Measurements from ENCODE around the gene TMED1. TPM values are rescaled to one million over a fixed set of nuclear protein-coding genes. Genes with fewer than 3 reads are reported as not detected.
A peak's percentile ranks its signal among the peaks of the same experiment; 100 is the strongest.

The TMED1 gene
- total RNA-seq, 6 donors from 2014 or later, result 11.3 to 40.7 (median 25.1) TPM

DNA sequence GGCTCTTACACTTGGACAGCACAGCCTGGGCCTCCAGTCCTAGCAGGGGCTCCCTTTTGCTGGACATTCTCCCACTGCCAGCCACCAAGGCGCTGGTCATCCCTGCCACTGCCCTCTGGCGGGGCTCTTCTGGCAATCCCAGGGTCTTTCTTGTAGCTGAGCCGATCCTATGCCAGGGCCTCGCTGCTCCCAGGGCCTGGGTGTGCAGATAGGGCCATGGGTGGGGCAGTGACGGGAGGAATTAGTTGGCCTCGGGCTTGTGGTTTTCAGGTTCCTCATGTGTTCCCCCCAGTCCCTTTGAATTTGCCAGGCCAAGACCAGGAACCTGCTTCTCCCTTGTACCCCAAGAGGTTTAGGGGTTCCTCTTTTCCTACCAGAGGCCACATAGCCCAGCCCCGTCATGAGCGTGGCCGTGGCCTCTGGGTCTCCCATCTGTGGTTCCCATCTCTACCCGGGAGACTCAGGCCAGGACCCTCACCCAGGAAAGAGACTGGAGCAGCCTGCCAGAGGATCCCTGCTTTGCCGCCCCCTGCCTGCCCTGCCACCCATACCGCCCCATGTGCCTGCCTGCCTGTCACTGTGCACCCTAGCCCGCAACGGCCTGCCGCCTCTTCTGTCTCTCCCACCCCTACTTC lies 26.2 kb downstream of the TMED1 start:
- peak in 1 of 2 donors; percentile 60 for DNase-seq
- Histone ChIP-seq H3K4me1 (peaks cover 5 to 20% (median 17%) of the 10 kb centered on the region in 4 donors), H3K4me3 (no peak overlapping the region), H3K9me3 (no peaks in the 10 kb centered on the region), H3K27ac (peak overlapping the region; percentile 42 to 77 (median 66)), H3K36me3 (peaks cover 41 to 96% (median 73%) of the 10 kb centered on the region in 4 donors), H3K27me3 (no peaks in the 10 kb centered on the region)
- TF ChIP-seq POLR2A (IDR thresholded peaks at IDR 0.05), result no peak
- TF ChIP-seq EP300 (IDR thresholded peaks at IDR 0.05), result no peak
- TF ChIP-seq, protein P1, sequence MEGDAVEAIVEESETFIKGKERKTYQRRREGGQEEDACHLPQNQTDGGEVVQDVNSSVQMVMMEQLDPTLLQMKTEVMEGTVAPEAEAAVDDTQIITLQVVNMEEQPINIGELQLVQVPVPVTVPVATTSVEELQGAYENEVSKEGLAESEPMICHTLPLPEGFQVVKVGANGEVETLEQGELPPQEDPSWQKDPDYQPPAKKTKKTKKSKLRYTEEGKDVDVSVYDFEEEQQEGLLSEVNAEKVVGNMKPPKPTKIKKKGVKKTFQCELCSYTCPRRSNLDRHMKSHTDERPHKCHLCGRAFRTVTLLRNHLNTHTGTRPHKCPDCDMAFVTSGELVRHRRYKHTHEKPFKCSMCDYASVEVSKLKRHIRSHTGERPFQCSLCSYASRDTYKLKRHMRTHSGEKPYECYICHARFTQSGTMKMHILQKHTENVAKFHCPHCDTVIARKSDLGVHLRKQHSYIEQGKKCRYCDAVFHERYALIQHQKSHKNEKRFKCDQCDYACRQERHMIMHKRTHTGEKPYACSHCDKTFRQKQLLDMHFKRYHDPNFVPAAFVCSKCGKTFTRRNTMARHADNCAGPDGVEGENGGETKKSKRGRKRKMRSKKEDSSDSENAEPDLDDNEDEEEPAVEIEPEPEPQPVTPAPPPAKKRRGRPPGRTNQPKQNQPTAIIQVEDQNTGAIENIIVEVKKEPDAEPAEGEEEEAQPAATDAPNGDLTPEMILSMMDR (IDR thresholded peaks at IDR 0.05), result no peak
- no peak for TF ChIP-seq POLR2AphosphoS5 (IDR thresholded peaks at IDR 0.05)
- peak in 1 of 2 donors; percentile 4 for ATAC-seq (ENCODE audit: low FRiP score in 2 of 2)
- 65 to 84% methylated on average over 13 to 14 of the region's 15 CpGs for WGBS, 2 donors

DNA sequence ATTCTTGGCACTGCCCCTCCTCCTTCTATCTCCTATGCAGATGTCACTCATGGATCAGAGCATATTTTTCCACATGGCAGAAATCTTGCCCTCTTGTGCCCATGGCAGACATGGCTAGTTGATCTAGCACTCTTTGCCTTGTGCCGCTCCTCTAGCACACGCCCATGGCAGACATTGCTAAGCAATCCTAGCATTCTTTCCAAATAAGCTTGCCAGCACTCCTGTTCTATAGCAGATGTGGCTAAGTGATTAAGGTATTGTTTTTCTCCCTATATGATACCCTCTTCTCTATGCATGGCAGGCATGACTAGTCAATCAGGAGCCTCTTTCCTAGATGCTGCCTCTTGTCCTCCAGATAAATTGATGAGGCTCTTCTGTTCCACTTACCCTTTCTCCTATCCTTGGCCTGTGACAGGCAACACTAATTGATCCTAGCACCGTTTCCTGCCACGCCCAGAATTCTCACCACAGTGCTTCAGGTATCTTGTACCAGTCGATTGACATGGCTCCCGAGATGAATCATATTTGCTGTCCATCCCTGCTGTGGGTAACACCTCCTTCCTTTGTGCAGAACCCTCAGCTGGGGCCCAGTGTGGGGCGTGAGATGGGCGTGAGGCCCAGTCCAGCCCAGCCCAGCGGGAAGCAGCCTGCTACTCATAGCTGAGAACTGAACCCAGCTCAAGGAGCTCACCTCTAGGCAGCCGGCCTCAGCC lies 26.9 kb downstream of the TMED1 start:
- TF ChIP-seq POLR2A (IDR thresholded peaks at IDR 0.05) (no peak), EP300 (IDR thresholded peaks at IDR 0.05) (no peak)
- TF ChIP-seq, protein P1 (IDR thresholded peaks at IDR 0.05), result no peak
- Histone ChIP-seq H3K36me3 (peaks cover 41 to 96% (median 71%) of the 10 kb centered on the region in 4 donors), H3K4me3 (no peak overlapping the region), H3K27me3 (no peaks in the 10 kb centered on the region), H3K9me3 (no peaks in the 10 kb centered on the region), H3K27ac (peak overlapping the region; percentile 42 to 77 (median 66)), H3K4me1 (peaks cover 5 to 20% (median 17%) of the 10 kb centered on the region in 4 donors)
- DNase-seq, result no peak
- 71 to 79% methylated on average over 8 to 10 of the region's 10 CpGs for WGBS, 2 donors
- no peak for ATAC-seq (ENCODE audit: low FRiP score in 2 of 2)

DNA sequence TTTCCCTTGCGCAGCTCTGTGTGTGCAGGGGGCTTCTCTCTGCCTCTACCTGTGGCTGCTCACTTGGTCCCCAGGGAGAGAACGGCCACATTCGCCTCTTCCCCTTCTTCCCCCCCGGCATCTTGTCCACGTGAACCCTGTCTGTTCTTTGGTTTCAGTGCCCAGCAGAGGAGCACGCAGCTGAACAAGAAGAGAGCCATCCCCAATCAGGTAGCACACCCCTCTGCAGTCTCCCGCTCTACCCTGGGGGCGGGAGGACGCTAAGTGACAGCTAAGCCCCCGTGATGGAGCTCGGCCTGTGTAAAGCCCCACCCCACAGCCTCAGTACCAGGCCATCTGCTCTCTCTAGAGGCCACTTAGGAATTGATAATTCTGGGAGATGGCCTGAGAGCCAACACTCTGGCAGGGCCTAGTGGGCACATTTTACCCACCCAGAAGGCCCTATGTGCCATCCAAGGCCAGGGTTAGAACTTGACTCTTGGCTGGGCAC lies 30.2 kb downstream of the TMED1 start:
- H3K36me3 ChIP-seq, result peaks cover 50 to 96% (median 76%) of the 10 kb centered on the region in 4 donors
- DNase-seq (no peak), ATAC-seq (ENCODE audit: low FRiP score in 2 of 2) (no peak)
- H3K27me3 ChIP-seq, result no peaks in the 10 kb centered on the region
- peaks cover 0 to 13% (median 10%) of the 10 kb centered on the region in 4 donors for H3K4me1 ChIP-seq
- H3K27ac ChIP-seq, result peak overlapping the region in 2 of 4 donors; percentile 49 to 73
- H3K4me3 ChIP-seq, result no peak overlapping the region
- no peaks in the 10 kb centered on the region for H3K9me3 ChIP-seq
- TF ChIP-seq, protein P1 (IDR thresholded peaks at IDR 0.05), result no peak
- TF ChIP-seq POLR2AphosphoS5 (IDR thresholded peaks at IDR 0.05) (no peak), EP300 (IDR thresholded peaks at IDR 0.05) (no peak), POLR2A (IDR thresholded peaks at IDR 0.05) (no peak)
- WGBS, 2 donors, result 83 to 87% methylated on average over 11 of the region's 11 CpGs

DNA sequence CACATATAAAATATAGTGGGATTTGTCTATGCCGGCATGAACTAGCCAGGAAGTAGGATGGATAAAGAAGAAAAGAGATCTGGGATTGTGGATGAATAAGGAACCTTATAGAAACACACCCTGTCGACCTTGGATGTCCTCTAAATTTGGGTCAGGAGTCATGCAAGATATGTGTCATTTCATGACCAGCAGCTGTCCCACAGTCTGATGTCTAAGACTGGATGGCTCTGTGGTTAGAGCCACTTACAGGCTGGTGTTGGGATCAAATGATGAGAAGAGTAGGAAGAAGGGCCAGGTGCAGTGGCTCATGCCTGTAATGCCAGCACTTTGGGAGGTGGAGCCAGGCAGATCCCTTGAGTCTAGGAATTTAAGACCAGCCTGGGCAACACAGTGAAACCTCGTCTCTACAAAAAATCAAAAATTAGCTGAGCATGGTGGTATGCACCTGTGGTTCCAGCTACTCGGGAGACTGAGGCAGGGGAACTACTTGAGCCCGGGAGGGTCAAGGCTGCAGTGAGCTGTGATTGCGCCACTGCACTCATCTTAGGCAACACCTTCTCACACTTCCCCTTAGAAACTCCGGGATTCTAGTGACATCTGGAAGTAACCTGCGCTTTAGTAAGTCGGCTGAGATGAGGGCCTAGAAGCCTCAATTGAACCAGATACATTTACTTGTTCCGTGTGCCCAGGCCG lies 30.8 kb downstream of the TMED1 start:
- DNase-seq (peak in 1 of 2 donors; percentile 77), ATAC-seq (ENCODE audit: low FRiP score in 2 of 2) (peak in 1 of 2 donors; percentile 33)
- TF ChIP-seq EP300 (IDR thresholded peaks at IDR 0.05), result no peak
- TF ChIP-seq, protein P1 (IDR thresholded peaks at IDR 0.05), result no peak
- TF ChIP-seq POLR2A (IDR thresholded peaks at IDR 0.05), result no peak
- no peak for TF ChIP-seq POLR2AphosphoS5 (IDR thresholded peaks at IDR 0.05)
- no peak overlapping the region for H3K4me3 ChIP-seq
- H3K27ac ChIP-seq, result peak overlapping the region in 2 of 4 donors; percentile 49 to 73
- H3K4me1 ChIP-seq, result peaks cover 0 to 13% (median 10%) of the 10 kb centered on the region in 4 donors
- H3K9me3 ChIP-seq, result no peaks in the 10 kb centered on the region
- WGBS, 2 donors, result 71 to 91% methylated on average over 10 to 11 of the region's 11 CpGs
- H3K27me3 ChIP-seq, result no peaks in the 10 kb centered on the region
- H3K36me3 ChIP-seq, result peaks cover 56 to 96% (median 78%) of the 10 kb centered on the region in 4 donors

Measured in upper lobe of left lung (tissue), 6 donors.